GM12875 (cell line): Measurements from ENCODE around the gene SDF4.

ENCODE experiments used
- H3K4me3 ChIP-seq: one replicate; pipeline ENCODE4 v1.5.1; 2011; ENCODE audit warnings: low read depth, low read length, control low read depth
- TF ChIP-seq, protein P1 (sequence below): IDR thresholded peaks from 2 replicates; pipeline ENCODE4 v1.5.1; 2011; ENCODE audit warnings: low read depth, mild to moderate bottlenecking, control low read depth, inconsistent platforms, low read length, moderate library complexity, borderline replicate concordance; ENCODE audit not compliant: insufficient read depth

Gene SDF4

GRCh38 chr1:1183221-1183747 lies 48.5 kb downstream of the SDF4 start:
- no peak overlapping the region for H3K4me3 ChIP-seq

DNA sequence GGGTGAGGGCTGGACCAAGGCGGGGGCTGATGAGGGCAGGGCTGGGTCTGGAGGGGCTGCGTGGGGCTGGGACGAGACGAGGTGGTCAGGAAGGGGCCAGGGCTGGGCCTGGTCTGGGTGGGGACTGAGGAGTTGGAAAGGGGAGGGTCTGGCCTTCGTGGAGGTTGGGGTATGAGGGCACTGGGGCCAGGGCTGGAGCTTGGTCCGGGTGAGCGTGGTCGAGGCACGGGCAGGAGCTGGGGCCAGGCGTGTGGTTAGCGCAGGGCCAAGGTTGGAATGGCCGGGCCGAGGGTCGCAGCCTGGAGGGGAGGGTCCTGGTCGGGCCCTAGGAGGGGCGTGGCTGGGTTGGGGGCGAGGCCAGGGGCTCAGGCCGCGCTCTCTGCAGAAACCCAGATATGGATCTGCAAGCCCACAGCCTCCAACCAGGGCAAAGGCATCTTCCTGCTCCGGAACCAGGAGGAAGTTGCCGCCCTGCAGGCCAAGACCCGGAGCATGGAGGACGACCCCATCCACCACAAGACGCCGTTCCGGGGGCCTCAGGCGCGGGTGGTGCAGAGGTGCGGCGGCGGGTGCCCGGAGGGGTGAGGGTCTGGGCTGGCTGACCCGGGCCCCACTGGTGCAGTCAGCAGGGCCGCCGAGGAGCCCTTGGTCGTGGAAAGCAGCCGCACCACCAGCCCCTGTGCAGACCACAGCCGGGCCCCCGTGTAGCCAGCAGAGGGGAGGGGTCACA lies 49.1 kb downstream of the SDF4 start:
- TF ChIP-seq, protein P1, sequence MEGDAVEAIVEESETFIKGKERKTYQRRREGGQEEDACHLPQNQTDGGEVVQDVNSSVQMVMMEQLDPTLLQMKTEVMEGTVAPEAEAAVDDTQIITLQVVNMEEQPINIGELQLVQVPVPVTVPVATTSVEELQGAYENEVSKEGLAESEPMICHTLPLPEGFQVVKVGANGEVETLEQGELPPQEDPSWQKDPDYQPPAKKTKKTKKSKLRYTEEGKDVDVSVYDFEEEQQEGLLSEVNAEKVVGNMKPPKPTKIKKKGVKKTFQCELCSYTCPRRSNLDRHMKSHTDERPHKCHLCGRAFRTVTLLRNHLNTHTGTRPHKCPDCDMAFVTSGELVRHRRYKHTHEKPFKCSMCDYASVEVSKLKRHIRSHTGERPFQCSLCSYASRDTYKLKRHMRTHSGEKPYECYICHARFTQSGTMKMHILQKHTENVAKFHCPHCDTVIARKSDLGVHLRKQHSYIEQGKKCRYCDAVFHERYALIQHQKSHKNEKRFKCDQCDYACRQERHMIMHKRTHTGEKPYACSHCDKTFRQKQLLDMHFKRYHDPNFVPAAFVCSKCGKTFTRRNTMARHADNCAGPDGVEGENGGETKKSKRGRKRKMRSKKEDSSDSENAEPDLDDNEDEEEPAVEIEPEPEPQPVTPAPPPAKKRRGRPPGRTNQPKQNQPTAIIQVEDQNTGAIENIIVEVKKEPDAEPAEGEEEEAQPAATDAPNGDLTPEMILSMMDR, result no peak

More at GRCh38 chr1:1183221-1183747, 48.5 kb downstream of the SDF4 start:
- TF ChIP-seq, protein P1, result no peak

GRCh38 chr1:1181938-1182410 lies 49.8 kb downstream of the SDF4 start:
- H3K4me3 ChIP-seq, result no peak overlapping the region

More for the DNA sequence above, 49.1 kb downstream of the SDF4 start:
- no peak overlapping the region for H3K4me3 ChIP-seq

GRCh38 chr1:1181129-1181937 lies 50.5 kb downstream of the SDF4 start:
- H3K4me3 ChIP-seq, result no peak overlapping the region
- TF ChIP-seq, protein P1, result no peak

More at GRCh38 chr1:1181938-1182410, 49.8 kb downstream of the SDF4 start:
- TF ChIP-seq, protein P1, result no peak

- TF ChIP-seq, protein P1, result no peak
- H3K4me3 ChIP-seq, result no peak overlapping the region
Observed at GRCh38 chr1:1179983-1180861, 51.6 kb downstream of the SDF4 start.

DNA sequence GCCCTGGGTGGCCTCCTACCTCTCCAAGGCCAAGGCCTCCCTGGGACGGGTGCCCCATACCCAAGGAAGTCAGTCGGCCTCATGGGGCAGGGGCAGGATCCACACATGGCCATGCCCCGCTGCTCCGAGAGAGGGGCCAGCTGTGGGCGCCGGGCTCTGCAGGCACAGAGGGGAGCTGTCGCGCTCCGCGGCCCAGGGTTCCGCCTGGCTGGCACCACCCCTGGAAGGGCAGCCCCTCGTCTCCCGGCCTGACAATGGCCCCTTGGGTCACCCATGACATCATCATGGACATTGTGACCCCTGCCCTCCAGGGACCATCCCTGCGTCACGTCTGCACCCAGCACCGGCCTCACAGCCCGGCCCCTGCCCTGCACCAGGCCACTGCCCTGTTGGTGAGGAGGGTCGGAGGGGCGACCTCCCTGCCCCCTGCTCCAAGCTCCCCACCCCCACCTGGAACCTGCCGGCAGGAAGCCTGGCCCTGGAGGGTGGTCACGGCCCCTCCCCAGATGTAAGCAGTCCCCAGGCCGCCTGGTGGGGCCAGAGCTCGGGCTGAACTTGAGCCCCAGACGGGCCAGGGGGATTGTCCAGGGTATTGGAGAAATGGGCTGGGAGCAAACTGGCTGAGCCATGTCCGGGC lies 52.3 kb downstream of the SDF4 start:
- TF ChIP-seq, protein P1, result no peak
- H3K4me3 ChIP-seq, result no peak overlapping the region
